Breast epithelium (tissue), 3 donors: ENCODE results near the gene STIM2.

Experiments used
- POLR2AphosphoS5 ChIP-seq, 3 donors: sonication (generic); formaldehyde crosslinking; IDR thresholded peaks; one replicate each; pipeline ENCODE4 v1.6.1; 2017; ENCODE audit warnings: antibody characterized with exemption in 3 of 3
- TF ChIP-seq, protein P1 (sequence below), 3 donors: fragments of 450-650 bp; IDR thresholded peaks; one replicate each; pipeline ENCODE4 v1.5.1; 2016 to 2017; ENCODE audit warnings: antibody characterized with exemption in 3 of 3, mild to moderate bottlenecking in 3 of 3, moderate library complexity in 3 of 3

DNA sequence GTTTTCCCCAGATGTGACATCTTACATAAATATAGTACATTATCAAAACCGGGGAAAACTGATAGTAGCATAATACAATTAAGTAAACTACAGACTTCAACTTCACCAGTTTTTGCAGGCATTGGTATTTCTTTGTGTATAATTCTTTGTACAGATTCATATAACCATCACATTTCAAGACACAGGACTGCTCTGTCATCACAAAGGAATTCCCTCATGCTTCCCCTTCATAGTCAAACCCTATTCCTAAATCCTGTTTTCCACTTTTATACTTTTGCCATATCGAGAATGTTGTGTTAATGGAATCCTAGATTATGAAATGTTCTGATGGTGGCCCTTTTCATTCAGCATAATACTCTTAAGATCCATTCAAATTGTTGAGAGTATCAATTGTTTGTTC is 36.0 kb downstream of the STIM2 start:
- TF ChIP-seq, protein P1, sequence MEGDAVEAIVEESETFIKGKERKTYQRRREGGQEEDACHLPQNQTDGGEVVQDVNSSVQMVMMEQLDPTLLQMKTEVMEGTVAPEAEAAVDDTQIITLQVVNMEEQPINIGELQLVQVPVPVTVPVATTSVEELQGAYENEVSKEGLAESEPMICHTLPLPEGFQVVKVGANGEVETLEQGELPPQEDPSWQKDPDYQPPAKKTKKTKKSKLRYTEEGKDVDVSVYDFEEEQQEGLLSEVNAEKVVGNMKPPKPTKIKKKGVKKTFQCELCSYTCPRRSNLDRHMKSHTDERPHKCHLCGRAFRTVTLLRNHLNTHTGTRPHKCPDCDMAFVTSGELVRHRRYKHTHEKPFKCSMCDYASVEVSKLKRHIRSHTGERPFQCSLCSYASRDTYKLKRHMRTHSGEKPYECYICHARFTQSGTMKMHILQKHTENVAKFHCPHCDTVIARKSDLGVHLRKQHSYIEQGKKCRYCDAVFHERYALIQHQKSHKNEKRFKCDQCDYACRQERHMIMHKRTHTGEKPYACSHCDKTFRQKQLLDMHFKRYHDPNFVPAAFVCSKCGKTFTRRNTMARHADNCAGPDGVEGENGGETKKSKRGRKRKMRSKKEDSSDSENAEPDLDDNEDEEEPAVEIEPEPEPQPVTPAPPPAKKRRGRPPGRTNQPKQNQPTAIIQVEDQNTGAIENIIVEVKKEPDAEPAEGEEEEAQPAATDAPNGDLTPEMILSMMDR (IDR thresholded peaks at IDR 0.05) = no peak
- no peak for TF ChIP-seq POLR2AphosphoS5 (IDR thresholded peaks at IDR 0.05)
